HG03457 (cell line): Measurements from ENCODE around the gene KCNJ9.
"Not testable (repeated sequence)": the region's sequence is repeated elsewhere in the genome, so short reads cannot be mapped to it uniquely, and the experiment has no call there.

Experiments used
- ATAC-seq: cut with Tn5 transposase; IDR thresholded peaks from one replicate; pipeline ENCODE4 v1.9.1; 2021; ENCODE audit warnings: moderate number of reproducible peaks; ENCODE audit not compliant: unreplicated experiment

Gene KCNJ9

DNA sequence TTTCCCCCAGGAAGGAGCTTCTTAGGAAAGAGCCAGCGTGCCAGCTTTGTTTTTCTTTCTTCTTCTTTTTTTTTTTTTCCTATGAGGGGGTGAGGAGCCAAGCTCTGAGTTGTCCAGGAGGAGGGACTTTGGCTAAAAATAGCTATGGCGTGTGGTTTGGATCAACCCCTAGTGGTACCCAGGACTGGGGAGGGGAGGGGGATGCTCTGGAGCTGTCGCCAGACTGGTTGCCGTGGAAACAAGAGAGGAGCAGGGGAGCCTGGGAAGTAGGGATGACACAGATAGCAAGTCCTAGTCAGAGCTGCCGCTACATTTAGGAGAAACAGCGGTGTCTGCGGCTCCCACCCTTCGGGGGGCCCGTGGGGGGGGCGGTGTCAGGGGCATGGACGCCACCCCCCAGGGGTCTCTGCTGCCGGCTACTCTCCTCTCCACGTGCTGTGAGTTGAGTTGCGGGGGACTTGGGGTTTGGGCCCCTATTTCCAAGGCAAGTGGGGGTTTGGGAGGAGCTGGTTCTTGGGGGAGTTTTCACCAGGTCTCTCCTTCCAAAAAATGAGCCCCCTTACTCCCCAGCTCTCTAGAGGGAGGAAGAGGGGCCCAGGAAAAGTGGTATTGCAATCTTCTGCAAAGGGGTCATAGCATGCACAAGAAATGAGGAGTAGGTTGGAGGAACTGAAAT is at the start of gene KCNJ9:
Gene KCNJ9, plus strand, starts transcription at position 278 of the 676 bp plus-strand sequence. CDS start 2,493 bp downstream, outside the sequence.
- ATAC-seq, result no peak

DNA sequence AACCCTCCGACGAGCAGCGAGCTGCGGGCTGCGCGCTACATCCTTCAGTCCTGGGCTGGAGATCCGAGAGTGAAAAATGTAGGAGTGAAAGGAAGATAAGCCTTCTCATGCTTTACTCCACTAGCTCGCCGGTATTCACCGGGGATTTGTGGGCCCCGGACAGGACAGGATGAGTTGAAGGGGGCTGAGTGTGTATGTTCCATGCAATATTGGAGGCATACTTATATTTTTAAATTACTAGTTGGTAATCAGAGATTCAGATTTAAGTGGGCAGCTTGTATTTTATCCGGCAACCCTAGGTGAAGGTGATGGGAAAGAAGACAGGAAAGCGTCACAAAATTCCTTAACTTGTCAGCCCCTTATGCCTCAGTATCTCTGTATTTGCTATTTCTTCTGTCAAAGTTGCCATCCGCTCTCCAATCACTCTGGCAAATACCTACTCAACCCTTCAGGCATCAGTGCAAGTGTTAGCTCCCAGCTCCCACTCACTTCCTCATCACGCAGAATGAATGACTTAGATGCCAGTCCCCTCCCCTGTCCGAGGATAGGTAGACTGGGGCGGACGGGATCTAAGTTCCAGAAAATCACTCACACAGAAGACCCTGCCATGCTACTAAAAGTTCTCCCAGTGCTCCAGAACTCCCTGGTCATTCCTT is 49.0 kb upstream of the KCNJ9 start:
- ATAC-seq, result no peak

GRCh38 chr1:160040476-160040875 is 40.9 kb upstream of the KCNJ9 start:
- ATAC-seq, result no peak

GRCh38 chr1:160043543-160043942 is 37.8 kb upstream of the KCNJ9 start:
- ATAC-seq, result no peak

GRCh38 chr1:160045653-160046052 is 35.7 kb upstream of the KCNJ9 start:
- ATAC-seq, result no peak

- no peak for ATAC-seq
These were observed 34.7 kb upstream of the KCNJ9 start for GRCh38 chr1:160046494-160047110.

DNA sequence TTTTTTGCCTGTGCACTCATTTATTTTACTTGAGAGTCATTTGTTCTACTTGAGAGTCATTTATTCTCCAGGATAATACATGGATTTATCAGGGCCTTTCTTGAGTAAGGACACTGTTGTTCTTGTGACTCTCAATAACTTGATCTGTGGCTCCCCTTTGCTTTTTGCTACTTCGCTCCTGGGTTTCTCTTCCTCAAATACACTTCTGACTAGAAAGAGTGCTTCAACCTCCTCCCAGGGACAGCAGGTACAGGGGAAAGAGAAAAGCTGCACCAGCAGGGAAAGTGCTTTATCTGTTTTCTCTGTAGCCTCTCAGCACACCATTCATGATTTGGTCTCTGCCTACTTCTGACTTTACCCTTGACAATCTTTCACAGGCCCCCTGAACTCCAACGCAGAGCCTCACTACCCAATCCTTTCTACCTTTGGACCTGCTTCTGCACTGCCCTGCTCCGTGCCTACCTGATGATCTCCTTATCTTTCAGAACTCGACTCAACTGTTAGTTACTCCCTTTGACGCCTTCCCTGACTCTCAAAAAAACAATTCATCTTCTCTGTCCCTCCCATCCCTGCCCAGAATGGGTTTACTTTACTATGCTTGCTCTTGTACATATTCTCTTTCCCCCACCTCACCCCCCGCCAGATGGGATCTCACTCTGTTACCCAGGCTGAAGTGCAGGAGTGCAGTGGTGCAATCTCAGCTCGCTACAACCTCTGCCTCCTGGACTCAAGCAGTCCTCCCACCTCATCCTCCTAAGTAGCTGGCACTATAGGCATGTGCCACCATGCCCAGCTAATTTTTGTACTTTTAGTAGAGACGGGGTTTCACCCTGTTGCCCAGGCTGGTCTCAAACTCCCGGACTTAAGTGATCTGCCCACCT is 34.0 kb upstream of the KCNJ9 start:
- no peak for ATAC-seq

DNA sequence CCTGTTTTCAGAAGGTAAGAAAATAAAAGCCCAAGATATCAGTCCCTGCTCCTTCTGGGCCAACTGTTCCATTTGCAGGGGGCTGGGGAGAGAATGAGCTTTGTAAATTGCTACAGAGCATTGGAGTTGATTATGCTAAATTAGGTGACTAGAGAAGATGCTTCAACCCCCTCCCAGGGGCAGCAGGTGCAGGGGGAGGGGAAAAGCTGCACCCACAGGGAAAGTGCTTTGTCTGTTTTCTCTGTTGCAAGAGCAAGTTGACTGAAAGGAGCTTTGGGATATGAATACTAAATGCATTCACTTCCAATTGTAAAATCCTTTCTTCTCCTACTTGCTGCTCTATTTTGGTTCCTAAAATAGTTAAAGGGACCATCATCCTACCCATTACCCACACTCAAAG is 33.0 kb upstream of the KCNJ9 start:
- no peak for ATAC-seq

GRCh38 chr1:160049101-160049500 is 32.2 kb upstream of the KCNJ9 start:
- no peak for ATAC-seq

GRCh38 chr1:160050182-160050581 is 31.2 kb upstream of the KCNJ9 start:
- ATAC-seq, result not testable (repeated sequence)

DNA sequence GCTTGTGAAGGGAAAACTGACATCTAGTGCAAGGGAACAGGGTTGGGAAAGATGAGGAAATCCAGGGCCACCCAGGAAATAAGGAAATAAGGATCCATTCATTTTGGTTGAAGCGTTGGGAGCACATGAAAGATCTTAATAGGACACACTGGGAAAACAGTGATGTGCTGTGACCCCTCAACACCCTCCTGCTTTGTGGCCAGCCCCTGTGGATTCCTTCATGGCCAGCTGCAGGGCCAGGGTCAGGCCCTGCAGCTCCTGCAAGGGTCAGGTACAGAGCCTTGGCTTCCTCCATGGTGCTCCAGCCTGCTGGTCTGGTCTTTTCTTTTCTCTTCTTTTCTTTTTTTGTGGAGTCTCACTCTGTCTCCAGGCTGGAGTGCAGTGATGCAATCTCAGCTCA is 30.7 kb upstream of the KCNJ9 start:
- ATAC-seq, result no peak

- no peak for ATAC-seq
These were observed 28.4 kb upstream of the KCNJ9 start for GRCh38 chr1:160052936-160053335.

DNA sequence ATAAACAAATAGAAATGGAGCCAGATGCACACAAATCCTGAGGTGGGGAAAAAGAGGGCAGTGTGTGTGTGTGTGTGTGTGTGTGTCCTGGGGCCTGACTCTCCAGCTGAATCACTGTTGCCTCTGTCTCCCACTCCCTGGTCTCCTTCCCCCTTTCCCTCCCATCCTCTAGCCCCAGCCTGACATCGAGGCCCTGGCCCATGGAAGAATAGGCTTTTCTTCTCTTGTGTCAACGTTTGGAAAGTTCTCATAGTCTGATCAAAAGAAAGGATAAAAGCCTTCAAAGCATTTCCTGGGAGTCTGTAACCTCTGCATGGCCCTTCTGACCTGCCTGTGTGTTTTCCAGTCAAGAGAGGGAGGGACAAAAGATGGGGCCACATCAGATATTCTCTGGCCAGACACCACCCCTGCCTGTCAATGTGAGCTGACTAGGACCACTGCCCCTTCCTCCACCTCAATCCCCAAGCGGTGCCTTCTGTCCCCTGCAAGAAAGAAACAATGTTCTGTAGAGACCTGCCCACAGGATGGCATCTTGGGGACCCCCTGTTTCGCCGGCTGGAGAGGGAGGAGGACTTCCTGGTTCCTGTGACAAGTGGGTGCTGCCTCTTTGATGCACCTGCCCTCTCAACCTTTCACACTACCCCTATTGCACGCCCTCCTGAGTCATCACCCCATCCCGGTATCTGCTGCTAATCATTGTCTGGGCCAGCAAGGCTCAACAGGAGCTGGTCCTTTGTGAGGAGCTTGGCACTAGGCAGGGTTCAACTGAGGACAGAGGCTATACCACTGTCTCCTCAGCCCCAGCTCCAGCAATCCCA is 27.6 kb upstream of the KCNJ9 start:
- ATAC-seq, result no peak

GRCh38 chr1:160056648-160057169 is 24.6 kb upstream of the KCNJ9 start:
- ATAC-seq, result no peak

DNA sequence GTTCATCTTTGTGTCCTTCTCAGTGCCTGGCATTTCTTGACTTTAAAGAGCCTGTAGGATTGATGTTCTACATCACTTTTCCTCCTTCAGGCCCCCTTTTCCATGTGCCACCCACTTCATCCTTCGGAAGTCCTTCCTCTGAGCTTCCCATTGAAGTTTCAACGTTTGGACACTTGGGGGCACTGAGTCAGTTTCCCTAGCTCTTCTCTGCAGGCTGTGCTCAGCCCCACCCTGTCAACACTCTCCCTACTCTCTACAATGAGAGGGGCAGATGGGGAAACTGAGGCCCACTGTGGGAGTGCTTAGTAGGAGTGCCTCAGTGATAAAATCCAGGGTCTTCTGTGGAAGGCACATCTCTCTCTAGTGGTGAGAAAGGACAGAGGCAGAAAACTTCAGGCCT is 23.3 kb upstream of the KCNJ9 start:
- ATAC-seq, result no peak

GRCh38 chr1:160061369-160062229 is 19.7 kb upstream of the KCNJ9 start:
- no peak for ATAC-seq

DNA sequence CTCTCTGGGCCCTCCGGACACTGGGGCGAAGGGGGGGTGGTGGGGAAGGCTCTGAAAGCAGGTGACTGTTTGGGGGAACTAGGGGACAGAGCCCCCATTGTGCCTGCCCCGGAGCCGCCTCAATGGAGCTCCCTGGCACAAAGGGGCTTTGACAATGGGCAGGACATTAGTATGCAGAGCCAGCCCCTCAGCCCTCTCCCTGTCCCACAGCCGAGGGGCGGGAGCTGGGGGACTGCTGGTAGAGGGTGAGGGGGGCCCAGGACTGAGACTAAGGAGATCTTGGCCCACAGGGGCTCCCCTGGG is 19.2 kb upstream of the KCNJ9 start:
- no peak for ATAC-seq

GRCh38 chr1:160063176-160063575 is 18.2 kb upstream of the KCNJ9 start:
- no peak for ATAC-seq

- ATAC-seq, result no peak
These were observed 17.2 kb upstream of the KCNJ9 start for GRCh38 chr1:160064164-160064563.
